ENCODE data around the gene TMEM143.
"Not testable (repeated sequence)": the region's sequence is repeated elsewhere in the genome, so short reads cannot be mapped to it uniquely, and the experiment has no call there.

GRCh38 chr19:48309731-48310130 is 54.0 kb downstream of the TMEM143 start:
- TF ChIP-seq, protein P1, sequence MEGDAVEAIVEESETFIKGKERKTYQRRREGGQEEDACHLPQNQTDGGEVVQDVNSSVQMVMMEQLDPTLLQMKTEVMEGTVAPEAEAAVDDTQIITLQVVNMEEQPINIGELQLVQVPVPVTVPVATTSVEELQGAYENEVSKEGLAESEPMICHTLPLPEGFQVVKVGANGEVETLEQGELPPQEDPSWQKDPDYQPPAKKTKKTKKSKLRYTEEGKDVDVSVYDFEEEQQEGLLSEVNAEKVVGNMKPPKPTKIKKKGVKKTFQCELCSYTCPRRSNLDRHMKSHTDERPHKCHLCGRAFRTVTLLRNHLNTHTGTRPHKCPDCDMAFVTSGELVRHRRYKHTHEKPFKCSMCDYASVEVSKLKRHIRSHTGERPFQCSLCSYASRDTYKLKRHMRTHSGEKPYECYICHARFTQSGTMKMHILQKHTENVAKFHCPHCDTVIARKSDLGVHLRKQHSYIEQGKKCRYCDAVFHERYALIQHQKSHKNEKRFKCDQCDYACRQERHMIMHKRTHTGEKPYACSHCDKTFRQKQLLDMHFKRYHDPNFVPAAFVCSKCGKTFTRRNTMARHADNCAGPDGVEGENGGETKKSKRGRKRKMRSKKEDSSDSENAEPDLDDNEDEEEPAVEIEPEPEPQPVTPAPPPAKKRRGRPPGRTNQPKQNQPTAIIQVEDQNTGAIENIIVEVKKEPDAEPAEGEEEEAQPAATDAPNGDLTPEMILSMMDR (IDR thresholded peaks at IDR 0.05; ENCODE audit: borderline replicate concordance, extremely low read depth, low read length, poor library complexity, severe bottlenecking) = not testable (repeated sequence)
- not testable (repeated sequence) for TF ChIP-seq EZH2 (IDR thresholded peaks at IDR 0.05; ENCODE audit: borderline replicate concordance, low read depth, low read length, severe bottlenecking)

Measured in DND-41 (cell line).